NT2/D1 (cell line): ENCODE data around the gene ZNF792.

Experiments used
- DNase-seq: peaks from one replicate; pipeline ENCODE4 v3.0.0-alpha.2; 2011; ENCODE audit warnings: low read depth, low spot score
- H3K27me3 ChIP-seq: 2 replicates; pipeline ENCODE4 v1.6.0; 2011; ENCODE audit warnings: mild to moderate bottlenecking; ENCODE audit not compliant: insufficient read length, insufficient read depth
- H3K36me3 ChIP-seq: 2 replicates; pipeline ENCODE4 v1.6.1; 2011; ENCODE audit warnings: mild to moderate bottlenecking, low read length, mixed read lengths; ENCODE audit not compliant: insufficient read depth, insufficient read length
- H3K4me1 ChIP-seq: 2 replicates; pipeline ENCODE4 v1.5.1; 2011; ENCODE audit not compliant: insufficient read depth, insufficient read length
- H3K4me3 ChIP-seq: 2 replicates; pipeline ENCODE4 v1.5.1; 2011; ENCODE audit warnings: low read depth; ENCODE audit not compliant: insufficient read length
- H3K9ac ChIP-seq: 2 replicates; pipeline ENCODE4 v1.6.0; 2011; ENCODE audit warnings: low read depth; ENCODE audit not compliant: insufficient read length
- H3K9me3 ChIP-seq: 2 replicates; pipeline ENCODE4 v1.5.1; 2011; ENCODE audit warnings: mild to moderate bottlenecking, low read length; ENCODE audit not compliant: insufficient read depth
- SUZ12 ChIP-seq: IDR thresholded peaks from 2 replicates; pipeline ENCODE4 v1.6.1; 2011; ENCODE audit not compliant: insufficient read length, insufficient read depth; ENCODE audit errors: extremely low read depth
- YY1 ChIP-seq: IDR thresholded peaks from 2 replicates; pipeline ENCODE4 v1.6.1; 2011; ENCODE audit not compliant: insufficient read length, insufficient read depth
- ZNF274 ChIP-seq: IDR thresholded peaks from 2 replicates; pipeline ENCODE4 v1.6.1; 2011; ENCODE audit warnings: mild to moderate bottlenecking, low read depth, low read length

ZNF792 gene

GRCh38 chr19:34988119-34988518 lies 24.1 kb upstream of the ZNF792 start:
- Histone ChIP-seq H3K27me3 (no peaks in the 10 kb centered on the region), H3K36me3 (no peaks in the 10 kb centered on the region), H3K9ac (no peak overlapping the region), H3K9me3 (no peaks in the 10 kb centered on the region; the same call in 1 of the 2 replicates), H3K4me1 (peaks cover 2% of the 10 kb centered on the region), H3K4me3 (no peak overlapping the region)
- no peak for TF ChIP-seq SUZ12
- TF ChIP-seq ZNF274 = no peak
- TF ChIP-seq YY1 = no peak
- no peak for DNase-seq

- Histone ChIP-seq H3K9ac (no peak overlapping the region), H3K4me3 (no peak overlapping the region), H3K4me1 (peaks cover 2% of the 10 kb centered on the region), H3K36me3 (no peaks in the 10 kb centered on the region), H3K27me3 (no peaks in the 10 kb centered on the region), H3K9me3 (no peaks in the 10 kb centered on the region)
- DNase-seq = no peak
- no peak for TF ChIP-seq ZNF274
- no peak for TF ChIP-seq YY1
- no peak for TF ChIP-seq SUZ12
These were observed 21.4 kb upstream of the ZNF792 start for GRCh38 chr19:34985249-34986022.

- TF ChIP-seq YY1 = no peak
- Histone ChIP-seq H3K9me3 (no peaks in the 10 kb centered on the region), H3K4me1 (peaks cover 2% of the 10 kb centered on the region), H3K27me3 (no peaks in the 10 kb centered on the region), H3K9ac (no peak overlapping the region), H3K4me3 (no peak overlapping the region), H3K36me3 (no peaks in the 10 kb centered on the region)
- no peak for DNase-seq
These were observed 20.3 kb upstream of the ZNF792 start for GRCh38 chr19:34984287-34984686.

GRCh38 chr19:34983786-34984185 lies 19.8 kb upstream of the ZNF792 start:
- Histone ChIP-seq H3K36me3 (no peaks in the 10 kb centered on the region), H3K9ac (no peak overlapping the region), H3K27me3 (no peaks in the 10 kb centered on the region), H3K4me3 (no peak overlapping the region), H3K4me1 (peaks cover 2% of the 10 kb centered on the region), H3K9me3 (no peaks in the 10 kb centered on the region)
- no peak for TF ChIP-seq ZNF274
- no peak for TF ChIP-seq YY1
- no peak for DNase-seq

GRCh38 chr19:34982275-34982674 lies 18.2 kb upstream of the ZNF792 start:
- no peak for TF ChIP-seq YY1
- no peak for TF ChIP-seq ZNF274
- no peak for TF ChIP-seq SUZ12
- Histone ChIP-seq H3K9me3 (0 out of 2 replicates have a peak, but pooled peaks cover 2% of the 10 kb centered on the region), H3K36me3 (no peaks in the 10 kb centered on the region), H3K27me3 (no peaks in the 10 kb centered on the region), H3K4me1 (peaks cover 2% of the 10 kb centered on the region), H3K4me3 (no peak overlapping the region), H3K9ac (no peak overlapping the region)
- no peak for DNase-seq

- H3K27me3 ChIP-seq = no peaks in the 10 kb centered on the region
- H3K36me3 ChIP-seq = no peaks in the 10 kb centered on the region
- TF ChIP-seq ZNF274 = no peak
- H3K4me1 ChIP-seq = no peaks in the 10 kb centered on the region
- H3K9me3 ChIP-seq = peaks cover 14% of the 10 kb centered on the region; the same call in 1 of the 2 replicates
- no peak overlapping the region for H3K9ac ChIP-seq
- H3K4me3 ChIP-seq = no peak overlapping the region
- DNase-seq = no peak
These were observed 16.0 kb upstream of the ZNF792 start for GRCh38 chr19:34979819-34980640.

GRCh38 chr19:34976611-34977010 lies 12.6 kb upstream of the ZNF792 start:
- Histone ChIP-seq H3K9me3 (peaks cover 14% of the 10 kb centered on the region; the same call in 1 of the 2 replicates), H3K9ac (no peak overlapping the region), H3K4me3 (no peak overlapping the region), H3K4me1 (no peaks in the 10 kb centered on the region), H3K36me3 (no peaks in the 10 kb centered on the region), H3K27me3 (no peaks in the 10 kb centered on the region)
- no peak for DNase-seq
- TF ChIP-seq SUZ12 (no peak), YY1 (no peak), ZNF274 (no peak)
